ENCODE measurements around the gene PLD6.

The PLD6 gene

GRCh38 chr17:17154981-17155380 is 51.2 kb downstream of the PLD6 start:
- TF ChIP-seq TOX (CRISPR knock-in tag; IDR thresholded peaks at IDR 0.05; ENCODE audit: borderline replicate concordance) (no peak), ZC3H10 (CRISPR knock-in tag; IDR thresholded peaks at IDR 0.05) (no peak), OSR1 (CRISPR knock-in tag; IDR thresholded peaks at IDR 0.05) (no peak), PATZ1 (CRISPR knock-in tag; IDR thresholded peaks at IDR 0.05; ENCODE audit: borderline replicate concordance) (no peak), ESRRG (CRISPR knock-in tag; IDR thresholded peaks at IDR 0.05) (no peak), ARNTL (CRISPR knock-in tag; IDR thresholded peaks at IDR 0.05; ENCODE audit: borderline replicate concordance, low read depth) (no peak), ZFP30 (CRISPR knock-in tag; IDR thresholded peaks at IDR 0.05) (no peak), PPARA (CRISPR knock-in tag; IDR thresholded peaks at IDR 0.05; ENCODE audit: borderline replicate concordance) (no peak), ZNF70 (CRISPR knock-in tag; IDR thresholded peaks at IDR 0.05) (no peak), CSRNP3 (CRISPR knock-in tag; IDR thresholded peaks at IDR 0.05) (no peak)
- no peak for ATAC-seq

- ATAC-seq: no peak
- TF ChIP-seq CREB5 (CRISPR knock-in tag; IDR thresholded peaks at IDR 0.05; ENCODE audit: low read depth): no peak
These were observed 51.6 kb downstream of the PLD6 start for GRCh38 chr17:17154556-17154955.

- TF ChIP-seq OSR1 (CRISPR knock-in tag; IDR thresholded peaks at IDR 0.05) (no peak), ESRRG (CRISPR knock-in tag; IDR thresholded peaks at IDR 0.05) (no peak), CSDC2 (CRISPR knock-in tag; IDR thresholded peaks at IDR 0.05) (no peak), GLIS3 (CRISPR knock-in tag; IDR thresholded peaks at IDR 0.05) (no peak), ZFP3 (CRISPR knock-in tag; IDR thresholded peaks at IDR 0.05) (no peak), TOX (CRISPR knock-in tag; IDR thresholded peaks at IDR 0.05; ENCODE audit: borderline replicate concordance) (no peak), POU6F1 (CRISPR knock-in tag; IDR thresholded peaks at IDR 0.05; ENCODE audit: borderline replicate concordance, low read depth) (no peak), ZNF8 (CRISPR knock-in tag; IDR thresholded peaks at IDR 0.05) (no peak), ZFP30 (CRISPR knock-in tag; IDR thresholded peaks at IDR 0.05) (no peak), CREB5 (CRISPR knock-in tag; IDR thresholded peaks at IDR 0.05; ENCODE audit: low read depth) (no peak), SNAI2 (CRISPR knock-in tag; IDR thresholded peaks at IDR 0.05) (no peak), RARB (CRISPR knock-in tag; IDR thresholded peaks at IDR 0.05) (no peak), TSHZ2 (CRISPR knock-in tag; IDR thresholded peaks at IDR 0.05) (no peak), CSRNP3 (CRISPR knock-in tag; IDR thresholded peaks at IDR 0.05) (no peak), ZNF565 (CRISPR knock-in tag; conservative IDR thresholded peaks at IDR 0.05; ENCODE audit: low read depth) (no peak), BACH2 (CRISPR knock-in tag; IDR thresholded peaks at IDR 0.05; ENCODE audit: borderline replicate concordance) (no peak)
- no peak for ATAC-seq
These were observed 52.4 kb downstream of the PLD6 start for GRCh38 chr17:17153709-17154108.

Data from SK-N-SH treated with all-trans-retinoic acid at 6 μM for 48 hours (cell line).